ENCODE data around the gene RPA1. TPM values are rescaled to one million over a fixed set of nuclear protein-coding genes. Genes with fewer than 3 reads are reported as not detected.

RPA1 gene
- total and polyA plus RNA-seq, 2 of the 8 experiments (the other 6 are each of a cell fraction or from before 2014, with no cell fraction given): 79.1 to 194 TPM

- no peak overlapping the region for H3K23ac ChIP-seq (ENCODE audit: insufficient read length)
- no peak overlapping the region for H2AK5ac ChIP-seq (ENCODE audit: low read depth, low read length)
- no peaks in the 10 kb centered on the region for H3K36me3 ChIP-seq (ENCODE audit: control insufficient read depth in 2 of 4, insufficient read depth in 4 of 4, low read length in 3 of 4)
- H2BK20ac ChIP-seq (ENCODE audit: low read length): no peak overlapping the region
- H3K27ac ChIP-seq (ENCODE audit: low read depth, low read length): no peak overlapping the region
- H4K91ac ChIP-seq (replicated peaks; ENCODE audit: insufficient read length, low read length): no peak overlapping the region
- no peak overlapping the region for H3K4me2 ChIP-seq (ENCODE audit: insufficient read depth in 1 of 2, low read depth in 2 of 2, low read length in 2 of 2)
- no peak overlapping the region for H2AFZ ChIP-seq (ENCODE audit: low read length)
- DNase-seq (ENCODE audit: low read depth in 1 of 2, low spot score in 2 of 2) (no peak), FAIRE-seq (no peak)
- POLR2A ChIA-PET (ENCODE audit: partially characterized antibody): no interaction called here
- H2BK12ac ChIP-seq (ENCODE audit: low read depth, low read length): no peak overlapping the region
- no peaks in the 10 kb centered on the region for H3K9me3 ChIP-seq (ENCODE audit: insufficient read depth in 2 of 2, low read depth in 1 of 2, low read length in 1 of 2)
- H3K79me1 ChIP-seq (ENCODE audit: low read depth, low read length): no peaks in the 10 kb centered on the region
- H4K5ac ChIP-seq (ENCODE audit: insufficient read length, low read depth, low read length): no peak overlapping the region
- H3K14ac ChIP-seq (ENCODE audit: insufficient read length): no peak overlapping the region
- no peak overlapping the region for H2BK5ac ChIP-seq (ENCODE audit: low read depth, low read length)
- H4K20me1 ChIP-seq (replicated peaks in 1 of 2; ENCODE audit: control insufficient read depth in 1 of 2, insufficient read depth in 2 of 2, low read length in 2 of 2): peaks cover 0 to 2% of the 10 kb centered on the region in 2 experiments
- no peak overlapping the region for H3K56ac ChIP-seq (replicated peaks; ENCODE audit: insufficient read length, low read depth, low read length)
- no peaks in the 10 kb centered on the region for H3K79me2 ChIP-seq (ENCODE audit: control insufficient read depth in 1 of 2, insufficient read depth in 2 of 2, low read length in 2 of 2)
- H3K4me1 ChIP-seq (replicated peaks in 1 of 4; ENCODE audit: control insufficient read depth in 3 of 4, insufficient read depth in 4 of 4, low read length in 3 of 4): no peaks in the 10 kb centered on the region
- H2BK15ac ChIP-seq (ENCODE audit: low read length): no peak overlapping the region
- CTCF ChIA-PET (ENCODE audit: partially characterized antibody): interaction anchor here (1.0 to 1.4 kb wide), 2 partner anchors 9 to 43 kb away, joined by 3 to 5 read pairs; no protein-coding TSS in a partner anchor
- no peak overlapping the region for H3K4me3 ChIP-seq (ENCODE audit: extremely low read depth in 1 of 4, insufficient read depth in 2 of 4, low read depth in 3 of 4, low read length in 4 of 4)
- no peak overlapping the region for H4K8ac ChIP-seq (ENCODE audit: extremely low read depth, insufficient read depth, low read length)
- H3K4ac ChIP-seq (replicated peaks; ENCODE audit: insufficient read length, low read depth, low read length): no peak overlapping the region
- no peak for TF ChIP-seq GABPA (IDR thresholded peaks at IDR 0.05; ENCODE audit: borderline replicate concordance, insufficient read depth, low read length)
- TF ChIP-seq TBP (IDR thresholded peaks at IDR 0.05; ENCODE audit: low read depth, low read length): no peak
- no peak for TF ChIP-seq PHF8 (conservative IDR thresholded peaks at IDR 0.05; ENCODE audit: low read depth, low read length)
- no peak for TF ChIP-seq TEAD4 (IDR thresholded peaks at IDR 0.05; ENCODE audit: low read depth, low read length)
- TF ChIP-seq KDM4A (IDR thresholded peaks at IDR 0.05; ENCODE audit: low read depth, low read length, severe bottlenecking): no peak
- no peak for TF ChIP-seq EGR1 (IDR thresholded peaks at IDR 0.05; ENCODE audit: borderline replicate concordance, low read depth, low read length)
- no peak for TF ChIP-seq CEBPB (IDR thresholded peaks at IDR 0.05; ENCODE audit: low read depth, low read length)
- no peak for TF ChIP-seq USF2 (IDR thresholded peaks at IDR 0.05; ENCODE audit: low read length)
- TF ChIP-seq SIRT6 (IDR thresholded peaks at IDR 0.05; ENCODE audit: low read length): no peak
- no peak for TF ChIP-seq NRF1 (IDR thresholded peaks at IDR 0.05; ENCODE audit: low read depth, low read length)
- TF ChIP-seq YY1 (IDR thresholded peaks at IDR 0.05; ENCODE audit: low read depth, low read length): no peak
- TF ChIP-seq NANOG (IDR thresholded peaks at IDR 0.05; ENCODE audit: insufficient read depth, low read depth, low read length, poor library complexity, severe bottlenecking): no peak
- no peak overlapping the region for H3K18ac ChIP-seq (ENCODE audit: extremely low read depth, low read length)
- 90% methylated on average over 16 of the region's 23 CpGs; no CpG with 5 or more reads in 1 of the 2 experiments for whole genome bisulfite sequencing, 2 experiments (ENCODE audit: extremely low coverage in 1 of 2, insufficient coverage in 1 of 2, insufficient read length in 1 of 2, insufficient replicate concordance in 2 of 2, low coverage in 1 of 2, low lambda C conversion rate in 2 of 2, missing lambda C conversion rate in 1 of 2)
- H2BK120ac ChIP-seq (replicated peaks; ENCODE audit: low read depth, low read length): no peak overlapping the region
- no peak overlapping the region for H3K9ac ChIP-seq (replicated peaks in 1 of 4; ENCODE audit: extremely low read depth in 1 of 4, low read depth in 3 of 4, low read length in 3 of 4)
- H3K23me2 ChIP-seq (ENCODE audit: low read depth, low read length): no peaks in the 10 kb centered on the region
- no peaks in the 10 kb centered on the region; a peak in 1 of 7 replicates for H3K27me3 ChIP-seq (replicated peaks in 1 of 4; ENCODE audit: control insufficient read depth in 3 of 4, extremely low read depth in 1 of 4, insufficient read depth in 3 of 4, low read length in 3 of 4)
Observed at GRCh38 chr17:1941272-1942065, 111.7 kb downstream of the RPA1 start.

Data from H1 (cell line).